ENCODE results near the gene KHDC3L.

Gene KHDC3L, protein sequence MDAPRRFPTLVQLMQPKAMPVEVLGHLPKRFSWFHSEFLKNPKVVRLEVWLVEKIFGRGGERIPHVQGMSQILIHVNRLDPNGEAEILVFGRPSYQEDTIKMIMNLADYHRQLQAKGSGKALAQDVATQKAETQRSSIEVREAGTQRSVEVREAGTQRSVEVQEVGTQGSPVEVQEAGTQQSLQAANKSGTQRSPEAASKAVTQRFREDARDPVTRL

DNA sequence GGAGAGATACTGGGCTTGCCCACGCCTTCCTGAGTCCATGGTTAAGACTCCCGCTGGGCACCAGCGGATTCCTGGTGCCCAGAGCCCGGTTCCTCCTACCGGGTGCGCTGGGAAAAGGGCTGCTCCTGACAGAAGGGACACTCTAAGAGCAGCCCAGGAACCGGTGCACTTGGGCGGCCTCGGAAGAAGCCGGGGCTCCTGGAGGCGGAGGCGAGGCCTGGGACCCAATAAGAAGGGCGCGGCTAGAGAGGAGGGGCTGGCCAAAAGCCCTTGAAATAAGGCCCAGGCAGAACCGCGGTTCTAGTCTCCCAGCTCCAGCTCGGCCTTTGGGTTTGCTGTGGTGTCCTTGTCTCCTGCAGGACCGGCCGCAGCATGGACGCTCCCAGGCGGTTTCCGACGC, at the start of gene KHDC3L:
TSS of gene KHDC3L (plus strand) at position 301 of the 400 bp plus-strand sequence. CDS start at position 373, 72 bp downstream.
- TF ChIP-seq, protein P1, sequence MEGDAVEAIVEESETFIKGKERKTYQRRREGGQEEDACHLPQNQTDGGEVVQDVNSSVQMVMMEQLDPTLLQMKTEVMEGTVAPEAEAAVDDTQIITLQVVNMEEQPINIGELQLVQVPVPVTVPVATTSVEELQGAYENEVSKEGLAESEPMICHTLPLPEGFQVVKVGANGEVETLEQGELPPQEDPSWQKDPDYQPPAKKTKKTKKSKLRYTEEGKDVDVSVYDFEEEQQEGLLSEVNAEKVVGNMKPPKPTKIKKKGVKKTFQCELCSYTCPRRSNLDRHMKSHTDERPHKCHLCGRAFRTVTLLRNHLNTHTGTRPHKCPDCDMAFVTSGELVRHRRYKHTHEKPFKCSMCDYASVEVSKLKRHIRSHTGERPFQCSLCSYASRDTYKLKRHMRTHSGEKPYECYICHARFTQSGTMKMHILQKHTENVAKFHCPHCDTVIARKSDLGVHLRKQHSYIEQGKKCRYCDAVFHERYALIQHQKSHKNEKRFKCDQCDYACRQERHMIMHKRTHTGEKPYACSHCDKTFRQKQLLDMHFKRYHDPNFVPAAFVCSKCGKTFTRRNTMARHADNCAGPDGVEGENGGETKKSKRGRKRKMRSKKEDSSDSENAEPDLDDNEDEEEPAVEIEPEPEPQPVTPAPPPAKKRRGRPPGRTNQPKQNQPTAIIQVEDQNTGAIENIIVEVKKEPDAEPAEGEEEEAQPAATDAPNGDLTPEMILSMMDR (conservative IDR thresholded peaks at IDR 0.05; ENCODE audit: low read depth): no peak
- DNase-seq (ENCODE audit: low spot score): no peak
- CTCF ChIA-PET: no interaction called here
- H3K27ac ChIP-seq: no peak within 1 kb of the TSS
- POLR2A ChIA-PET (ENCODE audit: low non-redundant PET): no interaction called here

- no peak for DNase-seq (ENCODE audit: low spot score)
- H3K27ac ChIP-seq: no peak overlapping the region
- TF ChIP-seq, protein P1 (conservative IDR thresholded peaks at IDR 0.05; ENCODE audit: low read depth): no peak
- CTCF ChIA-PET: no interaction called here
- POLR2A ChIA-PET (ENCODE audit: low non-redundant PET): no interaction called here
These were observed 47.6 kb upstream of the KHDC3L start for GRCh38 chr6:73314577-73315492.

- ChIA-PET CTCF (interaction anchor here (1.2 kb wide), 1 partner anchor 1886 kb away, joined by 3 read pairs; no protein-coding TSS in a partner anchor), POLR2A (ENCODE audit: low non-redundant PET) (no interaction called here)
- TF ChIP-seq, protein P1 (conservative IDR thresholded peaks at IDR 0.05; ENCODE audit: low read depth): no peak
- no peak for DNase-seq (ENCODE audit: low spot score)
- no peak overlapping the region for H3K27ac ChIP-seq
These were observed 39.1 kb upstream of the KHDC3L start for GRCh38 chr6:73323323-73323722.

DNA sequence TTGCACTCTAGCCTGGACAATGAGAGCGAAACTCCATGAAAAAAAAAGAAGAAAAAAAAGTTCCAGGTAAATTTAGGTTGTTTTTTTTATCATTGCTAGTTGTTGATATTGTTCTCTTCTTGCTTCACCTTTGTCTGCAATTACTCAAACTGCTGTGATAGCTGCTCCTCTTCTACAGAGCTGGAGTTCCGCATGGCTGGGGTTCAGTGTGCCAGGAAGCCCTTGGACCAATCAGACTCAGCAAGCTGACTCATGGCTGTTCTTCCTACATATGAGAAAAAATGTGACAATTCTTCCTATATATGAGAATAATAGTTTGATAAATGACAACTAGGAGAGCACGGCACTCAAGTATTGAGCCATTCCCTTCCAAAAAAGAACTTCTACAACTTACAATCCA, 36.8 kb upstream of the KHDC3L start:
- no peak for DNase-seq (ENCODE audit: low spot score)
- ChIA-PET CTCF (interaction anchor here (0.6 to 2.3 kb wide), 3 partner anchors 40 to 168 kb away, joined by 3 to 17 read pairs (median 3); no protein-coding TSS in a partner anchor), POLR2A (ENCODE audit: low non-redundant PET) (no interaction called here)
- TF ChIP-seq, protein P1 (conservative IDR thresholded peaks at IDR 0.05; ENCODE audit: low read depth): no peak
- no peak overlapping the region for H3K27ac ChIP-seq

- H3K27ac ChIP-seq: no peak overlapping the region
- TF ChIP-seq, protein P1 (conservative IDR thresholded peaks at IDR 0.05; ENCODE audit: low read depth): no peak
- ChIA-PET CTCF (interaction anchor here (0.6 to 1.3 kb wide), 4 partner anchors 42 to 917 kb away, joined by 3 to 7 read pairs (median 4); partner anchors contain the start of gene SLC17A5), POLR2A (ENCODE audit: low non-redundant PET) (no interaction called here)
- DNase-seq (ENCODE audit: low spot score): no peak
These were observed 33.7 kb upstream of the KHDC3L start for GRCh38 chr6:73328790-73329189.

DNA sequence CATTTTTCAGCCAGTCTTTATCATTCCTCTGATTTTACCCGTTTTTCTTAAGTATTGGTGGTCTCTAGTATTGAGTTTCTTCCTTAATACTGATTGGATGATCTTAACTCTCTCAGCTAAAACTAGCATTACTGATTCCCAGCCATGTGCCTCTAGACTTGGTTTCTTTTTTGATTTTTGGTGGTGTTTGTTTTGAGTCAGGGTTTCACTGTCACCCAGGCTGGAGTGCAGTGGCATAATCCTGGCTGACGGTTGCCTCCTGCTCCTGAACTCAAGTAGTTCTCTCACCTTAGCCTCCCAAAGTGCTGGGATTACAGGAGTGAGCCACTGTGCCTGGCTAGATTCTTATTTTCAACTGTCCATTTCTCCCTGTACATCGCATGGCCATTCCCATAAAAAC, 33.3 kb upstream of the KHDC3L start:
- POLR2A ChIA-PET (ENCODE audit: low non-redundant PET): no interaction called here
- DNase-seq (ENCODE audit: low spot score): no peak
- CTCF ChIA-PET: interaction anchor here (0.6 kb wide), 1 partner anchor 42 kb away, joined by 3 read pairs; no protein-coding TSS in a partner anchor
- TF ChIP-seq, protein P1 (conservative IDR thresholded peaks at IDR 0.05; ENCODE audit: low read depth): no peak
- H3K27ac ChIP-seq: no peak overlapping the region
